SK-N-SH (cell line): ENCODE results near the gene ARID1B. TPM values are rescaled to one million over a fixed set of nuclear protein-coding genes. Genes with fewer than 3 reads are reported as not detected.

Experiments used
- CTCF ChIA-PET: fragments of 300-600, 350-600 bp; formaldehyde crosslinking; extraction: SDS; loops from one replicate; lab custom pipeline; 2021; lab: Yijun Ruan, JAX
- POLR2A ChIA-PET: fragments of 350-600 bp; sonication (Branson Sonifier 250); formaldehyde crosslinking; extraction: SDS; loops from one replicate; lab custom pipeline; 2020; ENCODE audit warnings: antibody characterized with exemption, inconsistent platforms; lab: Yijun Ruan, JAX
- DNase-seq: peaks from one replicate; pipeline ENCODE4 v3.0.0; 2012
- H2AFZ ChIP-seq: fragments of 200-600 bp; sonication (generic); 2 replicates; pipeline ENCODE4 v1.8.1; 2016; ENCODE audit warnings: antibody characterized with exemption, mild to moderate bottlenecking, low read depth
- H3F3A ChIP-seq: fragments of 200-600 bp; sonication (generic); replicated peaks from 2 replicates; pipeline ENCODE3; 2016; ENCODE audit warnings: antibody characterized with exemption, mild to moderate bottlenecking; ENCODE audit not compliant: insufficient read depth
- H3K27ac ChIP-seq, 2 experiments: fragments of 200-500 bp in 1 of 2; fragments of 200-600 bp in 1 of 2; sonication (Bioruptor generic) in 1 of 2; sonication (generic), shearing (Covaris generic) in 1 of 2; 2 replicates each; pipeline versions ENCODE4 v1.5.1 to v1.6.1; 2014 to 2016; ENCODE audit warnings: low read depth in 2 of 2, inconsistent platforms in 1 of 2, low read length in 1 of 2, mild to moderate bottlenecking in 1 of 2, mixed read lengths in 1 of 2
- H3K27me3 ChIP-seq: fragments of 200-600 bp; sonication (generic), shearing (Covaris generic); 2 replicates; pipeline ENCODE4 v1.6.1; 2016; ENCODE audit warnings: mixed run types; ENCODE audit not compliant: insufficient read depth
- H3K36me3 ChIP-seq, 2 experiments: fragments of 200-500 bp in 1 of 2; fragments of 200-600 bp in 1 of 2; sonication (Bioruptor generic) in 1 of 2; sonication (generic) in 1 of 2; replicated peaks in 1 of 2; 2 replicates each; pipeline versions ENCODE3 to v1.5.1; 2014 to 2016; ENCODE audit warnings: low read length in 1 of 2, mild to moderate bottlenecking in 1 of 2; ENCODE audit not compliant: insufficient read depth in 2 of 2, control insufficient read depth in 1 of 2
- H3K4me1 ChIP-seq, 2 experiments: fragments of 200-500 bp in 1 of 2; fragments of 200-600 bp in 1 of 2; sonication (Bioruptor generic) in 1 of 2; sonication (generic), shearing (Covaris generic) in 1 of 2; 2 replicates each; pipeline versions ENCODE4 v1.5.1 to v1.6.1; 2014 to 2016; ENCODE audit warnings: low read depth in 1 of 2, low read length in 1 of 2, mixed run types in 1 of 2; ENCODE audit not compliant: insufficient read depth in 2 of 2, control insufficient read depth in 1 of 2
- H3K4me2 ChIP-seq: fragments of 200-600 bp; sonication (generic), shearing (Covaris generic); 2 replicates; pipeline ENCODE4 v1.6.1; 2017; ENCODE audit warnings: mixed run types
- H3K4me3 ChIP-seq, 2 experiments: fragments of 200-500 bp in 1 of 2; fragments of 200-600 bp in 1 of 2; sonication (Bioruptor generic) in 1 of 2; sonication (generic), shearing (Covaris generic) in 1 of 2; 2 replicates each; pipeline versions ENCODE4 v1.5.1 to v1.8.1; 2014 to 2016; ENCODE audit warnings: low read depth in 2 of 2, inconsistent platforms in 1 of 2, low read length in 1 of 2, mild to moderate bottlenecking in 1 of 2, mixed read lengths in 1 of 2, moderate library complexity in 1 of 2
- H3K79me2 ChIP-seq: fragments of 200-600 bp; sonication (generic); 2 replicates; pipeline ENCODE4 v1.8.1; 2017; ENCODE audit warnings: mild to moderate bottlenecking; ENCODE audit not compliant: insufficient read depth
- H3K9ac ChIP-seq: fragments of 200-600 bp; sonication (generic); 2 replicates; pipeline ENCODE4 v1.6.1; 2017; ENCODE audit warnings: mixed run types
- H3K9me2 ChIP-seq: fragments of 200-600 bp; sonication (generic); 2 replicates; pipeline ENCODE4 v1.6.1; 2017; ENCODE audit warnings: mixed run types
- H3K9me3 ChIP-seq: fragments of 200-600 bp; sonication (generic); 2 replicates; pipeline ENCODE4 v1.6.1; 2017; ENCODE audit warnings: mixed run types, mild to moderate bottlenecking, moderate library complexity
- H4K20me1 ChIP-seq: fragments of 200-600 bp; sonication (generic); 2 replicates; pipeline ENCODE4 v1.6.1; 2017; ENCODE audit warnings: mild to moderate bottlenecking, mixed run types; ENCODE audit not compliant: insufficient read depth
- CHD2 ChIP-seq: fragments of 150-350 bp; IDR thresholded peaks from 2 replicates; pipeline ENCODE4 v1.6.1; 2018; ENCODE audit warnings: low read length; ENCODE audit not compliant: partially characterized antibody
- ELF1 ChIP-seq: IDR thresholded peaks from 2 replicates; pipeline ENCODE4 v1.4.0; 2012
- EZH2phosphoT487 ChIP-seq: fragments of 200-600 bp; sonication (generic); IDR thresholded peaks from 2 replicates; pipeline ENCODE4 v1.6.1; 2017; ENCODE audit warnings: low read depth, mixed run types, mild to moderate bottlenecking, antibody characterized with exemption, moderate library complexity, borderline replicate concordance
- FOSL2 ChIP-seq: IDR thresholded peaks from 2 replicates; pipeline ENCODE4 v1.4.0; 2012; ENCODE audit warnings: low read depth, mild to moderate bottlenecking, moderate library complexity, borderline replicate concordance
- FOXM1 ChIP-seq: IDR thresholded peaks from 2 replicates; pipeline ENCODE4 v1.4.0; 2012; ENCODE audit warnings: low read depth, mild to moderate bottlenecking
- GATA2 ChIP-seq: sonication (generic); formaldehyde crosslinking; IDR thresholded peaks from 2 replicates; pipeline ENCODE4 v1.5.0; 2020; ENCODE audit warnings: mild to moderate bottlenecking, missing genetic modification reagents
- JUND ChIP-seq: IDR thresholded peaks from 2 replicates; pipeline ENCODE4 v1.4.0; 2012
- MEF2A ChIP-seq: IDR thresholded peaks from 2 replicates; pipeline ENCODE4 v1.4.0; 2012; ENCODE audit warnings: low read depth, borderline replicate concordance
- MXI1 ChIP-seq: IDR thresholded peaks from 2 replicates; pipeline ENCODE4 v1.6.1; 2012; ENCODE audit warnings: mild to moderate bottlenecking, low read depth, low read length, improper control_type of control experiment
- POLR2AphosphoS5 ChIP-seq: IDR thresholded peaks from 2 replicates; pipeline ENCODE4 v1.6.1; 2012; ENCODE audit warnings: low read depth, low read length
- RCOR1 ChIP-seq: fragments of 150-350 bp; IDR thresholded peaks from 2 replicates; pipeline ENCODE4 v1.6.1; 2017; ENCODE audit warnings: antibody characterized with exemption, low read length
- RFX5 ChIP-seq: IDR thresholded peaks from 2 replicates; pipeline ENCODE4 v1.6.1; 2012; ENCODE audit warnings: mild to moderate bottlenecking, improper control_type of control experiment, low read length
- RXRA ChIP-seq: IDR thresholded peaks from 2 replicates; pipeline ENCODE4 v1.4.0; 2012; ENCODE audit warnings: low read depth, mild to moderate bottlenecking, borderline replicate concordance
- SIN3A ChIP-seq: IDR thresholded peaks from 2 replicates; pipeline ENCODE4 v1.6.1; 2012; ENCODE audit warnings: low read depth, mild to moderate bottlenecking, low read length, moderate library complexity, borderline replicate concordance
- TAF1 ChIP-seq: IDR thresholded peaks from 2 replicates; pipeline ENCODE4 v1.6.1; 2012; ENCODE audit warnings: low read depth, mild to moderate bottlenecking, low read length, moderate library complexity, borderline replicate concordance
- TCF12 ChIP-seq: IDR thresholded peaks from 2 replicates; pipeline ENCODE4 v1.4.0; 2012
- WGBS: methylation state at CpG from one replicate; pipeline ENCODE4 v1.1.6; 2017; ENCODE audit warnings: low lambda C conversion rate; 5-methylcytosine and 5-hydroxymethylcytosine counted together
- polyA plus RNA-seq, 3 experiments: library from polyadenylated mRNA; depleted of rRNA; stranded (reverse); fragments of >200 nt; gene quantifications; 2 replicates each; pipeline ENCODE4 v1.2.3, GENCODE V29; 2012
- TF ChIP-seq, protein P1 (sequence below): fragments of 150-350 bp; IDR thresholded peaks from 2 replicates; pipeline ENCODE4 v1.6.1; 2016; ENCODE audit warnings: mild to moderate bottlenecking, low read depth, low read length
- TF ChIP-seq, protein P2 (sequence below): fragments of 150-350 bp; IDR thresholded peaks from 2 replicates; pipeline ENCODE4 v1.6.1; 2017; ENCODE audit warnings: antibody characterized with exemption, low read length, low read depth, borderline replicate concordance
- TF ChIP-seq, protein P3 (sequence below): IDR thresholded peaks from 2 replicates; pipeline ENCODE4 v1.4.0; 2012; ENCODE audit warnings: low read depth, borderline replicate concordance
- TF ChIP-seq, protein P4 (sequence below): fragments of 200-600 bp; sonication (generic); IDR thresholded peaks from 2 replicates; pipeline ENCODE4 v1.6.1; 2017; ENCODE audit warnings: antibody characterized with exemption, mild to moderate bottlenecking, moderate library complexity

ARID1B gene
- polyA plus RNA-seq, 1 of the 3 experiments (the other 2 are of a cell fraction): 13.6 TPM

DNA sequence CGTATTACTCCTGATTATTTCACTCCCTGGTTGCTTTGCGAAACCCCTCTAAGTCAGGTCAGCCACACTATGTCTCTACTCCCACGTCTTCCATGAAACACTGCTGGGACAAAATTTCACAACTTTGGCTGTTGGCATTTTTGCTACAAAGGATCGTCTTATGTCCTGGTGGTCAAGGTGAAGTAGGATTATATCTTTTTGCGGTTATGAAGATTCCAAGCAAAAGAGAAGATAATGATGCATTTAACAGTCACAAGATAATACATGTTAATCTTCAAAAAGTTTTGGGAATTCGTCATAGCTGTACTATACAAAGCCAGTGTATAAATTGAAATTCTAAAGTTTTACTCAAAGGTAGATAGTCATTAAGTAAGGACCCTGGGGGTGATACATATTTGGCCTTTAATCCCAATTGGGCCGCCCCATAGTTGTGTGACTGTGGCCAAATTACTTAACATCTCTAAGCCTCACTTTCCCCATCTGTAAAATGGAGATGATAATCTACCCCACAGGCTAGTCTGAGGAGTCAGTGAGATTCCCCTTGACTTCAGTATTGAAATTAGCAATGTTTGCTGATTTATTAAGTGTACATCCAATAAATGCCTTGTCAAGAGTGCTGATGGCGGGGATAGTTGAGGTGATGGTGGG lies 212.1 kb downstream of the ARID1B start:
- H3K27me3 ChIP-seq: no peaks in the 10 kb centered on the region

DNA sequence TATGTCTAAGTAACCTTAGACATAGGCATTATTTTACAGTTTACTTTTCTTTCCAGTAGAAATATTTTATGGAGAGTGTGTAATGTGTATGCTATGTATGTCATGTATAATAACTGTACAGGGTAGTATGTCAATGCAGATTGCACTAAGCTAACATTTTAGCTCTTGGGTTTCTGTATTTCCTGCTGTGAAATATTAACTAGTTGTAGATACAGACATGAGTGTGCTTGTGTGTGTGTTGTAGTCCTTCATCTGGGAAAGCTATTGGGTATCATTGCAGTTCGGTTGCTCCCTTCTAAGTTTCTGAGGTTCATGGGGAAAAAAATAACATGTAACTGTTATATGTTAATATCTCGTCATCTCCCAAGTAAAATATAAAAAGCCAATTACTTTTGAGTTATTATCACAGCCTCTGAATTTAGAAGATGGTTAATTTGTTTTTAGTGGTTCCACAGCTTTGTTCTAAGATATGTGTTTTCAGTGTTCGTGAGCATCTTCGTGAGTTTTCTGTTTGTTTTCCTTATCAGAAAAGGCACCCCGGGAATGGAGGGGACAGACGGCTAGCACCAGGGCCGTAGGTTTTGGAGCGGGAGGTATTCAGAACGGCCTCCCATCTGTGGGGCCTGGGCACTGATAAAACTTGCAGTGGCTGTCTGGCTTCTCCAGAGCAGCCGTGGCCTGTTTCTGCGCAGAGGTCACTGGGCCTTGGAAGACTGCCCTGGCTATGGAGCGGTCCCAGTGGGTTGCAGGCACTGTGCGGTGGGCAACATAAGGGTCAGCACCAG lies 215.0 kb downstream of the ARID1B start:
- H3K9me3 ChIP-seq: no peaks in the 10 kb centered on the region
- H3F3A ChIP-seq: peaks cover 13% of the 10 kb centered on the region
- no peak overlapping the region; a peak in 1 of 4 replicates for H3K4me3 ChIP-seq
- H3K27me3 ChIP-seq: no peaks in the 10 kb centered on the region
- no peaks in the 10 kb centered on the region for H3K9me2 ChIP-seq
- 56% methylated on average over 9 of the region's 13 CpGs for WGBS
- ChIA-PET CTCF (interaction anchor here (0.9 to 1.5 kb wide), 3 partner anchors 9 to 283 kb away, joined by 3 to 4 read pairs (median 4); no protein-coding TSS in a partner anchor), POLR2A (interaction anchor here (0.8 to 1.3 kb wide), 2 partner anchors 9 to 213 kb away, joined by 3 to 5 read pairs; no protein-coding TSS in a partner anchor)
- H3K36me3 ChIP-seq: no peaks in the 10 kb centered on the region
- H3K27ac ChIP-seq: peak overlapping the region; percentile 46 to 89
- peaks cover 99% of the 10 kb centered on the region for H3K79me2 ChIP-seq
- DNase-seq: peak; percentile 67
- peak overlapping the region; percentile 57; the same call in 1 of the 2 replicates for H3K4me2 ChIP-seq
- H4K20me1 ChIP-seq: peaks cover 67% of the 10 kb centered on the region
- H2AFZ ChIP-seq: no peak overlapping the region
- peaks cover 7 to 34% of the 10 kb centered on the region in 2 experiments; a peak in 3 of 4 replicates for H3K4me1 ChIP-seq
- no peak overlapping the region for H3K9ac ChIP-seq
- TF ChIP-seq, protein P1, sequence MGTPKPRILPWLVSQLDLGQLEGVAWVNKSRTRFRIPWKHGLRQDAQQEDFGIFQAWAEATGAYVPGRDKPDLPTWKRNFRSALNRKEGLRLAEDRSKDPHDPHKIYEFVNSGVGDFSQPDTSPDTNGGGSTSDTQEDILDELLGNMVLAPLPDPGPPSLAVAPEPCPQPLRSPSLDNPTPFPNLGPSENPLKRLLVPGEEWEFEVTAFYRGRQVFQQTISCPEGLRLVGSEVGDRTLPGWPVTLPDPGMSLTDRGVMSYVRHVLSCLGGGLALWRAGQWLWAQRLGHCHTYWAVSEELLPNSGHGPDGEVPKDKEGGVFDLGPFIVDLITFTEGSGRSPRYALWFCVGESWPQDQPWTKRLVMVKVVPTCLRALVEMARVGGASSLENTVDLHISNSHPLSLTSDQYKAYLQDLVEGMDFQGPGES: no peak
- TF ChIP-seq, protein P2, sequence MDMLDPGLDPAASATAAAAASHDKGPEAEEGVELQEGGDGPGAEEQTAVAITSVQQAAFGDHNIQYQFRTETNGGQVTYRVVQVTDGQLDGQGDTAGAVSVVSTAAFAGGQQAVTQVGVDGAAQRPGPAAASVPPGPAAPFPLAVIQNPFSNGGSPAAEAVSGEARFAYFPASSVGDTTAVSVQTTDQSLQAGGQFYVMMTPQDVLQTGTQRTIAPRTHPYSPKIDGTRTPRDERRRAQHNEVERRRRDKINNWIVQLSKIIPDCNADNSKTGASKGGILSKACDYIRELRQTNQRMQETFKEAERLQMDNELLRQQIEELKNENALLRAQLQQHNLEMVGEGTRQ: no peak
- TF ChIP-seq, protein P3, sequence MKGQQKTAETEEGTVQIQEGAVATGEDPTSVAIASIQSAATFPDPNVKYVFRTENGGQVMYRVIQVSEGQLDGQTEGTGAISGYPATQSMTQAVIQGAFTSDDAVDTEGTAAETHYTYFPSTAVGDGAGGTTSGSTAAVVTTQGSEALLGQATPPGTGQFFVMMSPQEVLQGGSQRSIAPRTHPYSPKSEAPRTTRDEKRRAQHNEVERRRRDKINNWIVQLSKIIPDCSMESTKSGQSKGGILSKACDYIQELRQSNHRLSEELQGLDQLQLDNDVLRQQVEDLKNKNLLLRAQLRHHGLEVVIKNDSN: no peak
- TF ChIP-seq RFX5: no peak
- TF ChIP-seq CHD2: peak; percentile 40
- TF ChIP-seq RCOR1: peak; percentile 7; the same call in 1 of the 2 replicates
- no peak for TF ChIP-seq ELF1
- TF ChIP-seq RXRA: no peak
- TF ChIP-seq POLR2AphosphoS5: no peak

More for the DNA sequence above, 212.1 kb downstream of the ARID1B start:
- no peak overlapping the region for H3K4me2 ChIP-seq
- no peak overlapping the region for H2AFZ ChIP-seq
- peaks cover 13% of the 10 kb centered on the region for H3F3A ChIP-seq
- H3K79me2 ChIP-seq: peaks cover 100% of the 10 kb centered on the region
- DNase-seq: no peak
- H3K4me3 ChIP-seq: no peak overlapping the region
- WGBS: 81% methylated on average over 8 of the region's 8 CpGs
- ChIA-PET CTCF (interaction anchor here (0.6 to 1.0 kb wide), 2 partner anchors 16 to 45 kb away, joined by 3 read pairs; no protein-coding TSS in a partner anchor), POLR2A (interaction anchor here (0.6 kb wide), 1 partner anchor 12 kb away, joined by 3 read pairs; no protein-coding TSS in a partner anchor)
- H3K36me3 ChIP-seq: no peaks in the 10 kb centered on the region
- TF ChIP-seq FOSL2 (no peak), FOXM1 (no peak), CHD2 (no peak), POLR2AphosphoS5 (no peak), MXI1 (no peak), GATA2 (CRISPR knock-in tag) (no peak), MEF2A (no peak), RXRA (no peak), EZH2phosphoT487 (no peak), TCF12 (no peak), TAF1 (no peak), RCOR1 (no peak), SIN3A (no peak), JUND (no peak)
- TF ChIP-seq, protein P4, sequence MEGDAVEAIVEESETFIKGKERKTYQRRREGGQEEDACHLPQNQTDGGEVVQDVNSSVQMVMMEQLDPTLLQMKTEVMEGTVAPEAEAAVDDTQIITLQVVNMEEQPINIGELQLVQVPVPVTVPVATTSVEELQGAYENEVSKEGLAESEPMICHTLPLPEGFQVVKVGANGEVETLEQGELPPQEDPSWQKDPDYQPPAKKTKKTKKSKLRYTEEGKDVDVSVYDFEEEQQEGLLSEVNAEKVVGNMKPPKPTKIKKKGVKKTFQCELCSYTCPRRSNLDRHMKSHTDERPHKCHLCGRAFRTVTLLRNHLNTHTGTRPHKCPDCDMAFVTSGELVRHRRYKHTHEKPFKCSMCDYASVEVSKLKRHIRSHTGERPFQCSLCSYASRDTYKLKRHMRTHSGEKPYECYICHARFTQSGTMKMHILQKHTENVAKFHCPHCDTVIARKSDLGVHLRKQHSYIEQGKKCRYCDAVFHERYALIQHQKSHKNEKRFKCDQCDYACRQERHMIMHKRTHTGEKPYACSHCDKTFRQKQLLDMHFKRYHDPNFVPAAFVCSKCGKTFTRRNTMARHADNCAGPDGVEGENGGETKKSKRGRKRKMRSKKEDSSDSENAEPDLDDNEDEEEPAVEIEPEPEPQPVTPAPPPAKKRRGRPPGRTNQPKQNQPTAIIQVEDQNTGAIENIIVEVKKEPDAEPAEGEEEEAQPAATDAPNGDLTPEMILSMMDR: no peak
- H3K9me3 ChIP-seq: no peaks in the 10 kb centered on the region
- peaks cover 73% of the 10 kb centered on the region for H4K20me1 ChIP-seq
- peaks cover 7 to 23% of the 10 kb centered on the region in 2 experiments; a peak in 3 of 4 replicates for H3K4me1 ChIP-seq
- H3K9ac ChIP-seq: no peak overlapping the region
- H3K27ac ChIP-seq: 0 out of 4 replicates have a peak overlapping the region, but pooled peaks of 1 of the 2 experiments have one; percentile 53
- H3K9me2 ChIP-seq: no peaks in the 10 kb centered on the region
